NCI-H2107 (cell line): ENCODE results near the gene GTPBP6.
"Not testable (repeated sequence)": the region's sequence is repeated elsewhere in the genome, so short reads cannot be mapped to it uniquely, and the experiment has no call there.

Experiments used
- DNase-seq: peaks from one replicate; lab custom pipeline; 2025; lab: John Stamatoyannopoulos, UW

Gene GTPBP6

DNA sequence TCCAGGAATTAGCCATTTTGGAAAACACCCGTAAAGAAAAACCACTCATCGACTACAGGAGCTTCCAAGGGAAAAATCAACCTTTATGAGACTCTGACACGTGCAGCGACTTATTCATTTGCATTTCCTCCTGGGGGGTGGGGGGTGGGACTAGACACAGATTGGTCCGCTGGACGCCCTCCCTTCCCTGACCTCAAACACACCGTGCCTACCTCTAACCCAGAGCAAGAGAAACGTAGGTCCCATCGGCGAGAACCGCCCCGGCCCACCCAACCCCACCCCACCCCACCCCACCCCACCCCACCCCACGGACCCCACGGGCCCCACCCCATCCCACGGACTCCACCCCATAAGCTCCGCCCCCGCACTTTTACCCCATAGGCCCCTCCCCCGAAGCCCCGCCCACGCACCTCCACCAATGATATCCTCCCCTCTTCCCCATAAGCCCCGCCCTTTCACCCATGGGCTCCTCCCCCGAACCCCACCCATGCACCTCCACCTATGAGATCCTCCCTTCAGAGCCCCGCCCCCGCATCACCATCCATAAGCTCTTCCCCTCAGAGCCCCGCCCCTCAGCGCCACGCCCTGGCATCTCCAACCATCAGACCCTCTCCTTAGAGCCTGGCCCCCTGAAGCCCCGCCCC lies 1.1 kb downstream of the GTPBP6 start:
- DNase-seq = no peak

DNA sequence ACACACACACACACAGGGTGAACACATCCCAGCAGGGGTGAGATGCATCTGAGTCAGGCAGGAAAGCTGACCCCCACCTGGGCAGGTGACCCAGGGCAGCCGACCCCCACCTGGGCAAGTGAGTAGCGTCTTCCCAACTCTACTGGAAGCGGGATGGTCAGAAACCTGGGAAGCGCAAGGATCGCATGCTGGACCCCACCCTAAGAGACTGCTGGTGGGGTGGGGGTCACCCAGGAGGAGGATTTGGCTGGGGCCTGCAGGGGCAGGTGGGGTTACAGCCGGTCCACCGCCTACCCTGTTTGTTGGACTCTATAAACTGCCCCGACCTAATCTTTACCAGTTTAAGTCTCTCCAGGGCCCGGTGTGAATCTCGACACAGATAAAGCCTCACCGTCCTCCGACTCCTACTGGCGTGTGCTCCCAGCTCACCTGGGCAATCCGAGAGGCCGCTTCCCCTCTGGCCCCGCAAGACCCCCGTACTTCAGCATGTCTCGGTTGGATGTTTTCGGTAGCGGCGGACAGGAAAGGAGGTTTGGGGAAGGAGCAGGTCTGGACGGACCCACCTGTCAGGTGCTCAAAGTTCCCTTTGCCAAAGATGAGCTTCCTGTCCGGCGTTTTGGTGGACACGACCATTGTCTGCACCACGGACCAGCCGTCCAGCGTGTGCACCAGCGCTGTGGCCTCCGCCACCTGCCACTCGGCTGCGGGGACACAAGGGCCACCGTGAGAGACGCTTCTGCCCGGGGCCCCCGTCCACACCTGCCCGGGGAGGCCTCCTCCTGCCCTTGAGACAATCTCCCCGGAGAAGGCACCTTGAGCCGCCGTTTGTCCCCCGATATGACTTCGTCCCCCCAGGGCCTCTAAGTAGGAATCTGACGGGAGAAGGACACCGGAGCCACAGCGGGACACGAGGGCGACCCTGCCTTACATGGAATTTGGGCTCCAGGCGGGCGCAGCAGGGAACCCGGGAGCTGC lies 2.0 kb downstream of the GTPBP6 start:
- DNase-seq = no peak

DNA sequence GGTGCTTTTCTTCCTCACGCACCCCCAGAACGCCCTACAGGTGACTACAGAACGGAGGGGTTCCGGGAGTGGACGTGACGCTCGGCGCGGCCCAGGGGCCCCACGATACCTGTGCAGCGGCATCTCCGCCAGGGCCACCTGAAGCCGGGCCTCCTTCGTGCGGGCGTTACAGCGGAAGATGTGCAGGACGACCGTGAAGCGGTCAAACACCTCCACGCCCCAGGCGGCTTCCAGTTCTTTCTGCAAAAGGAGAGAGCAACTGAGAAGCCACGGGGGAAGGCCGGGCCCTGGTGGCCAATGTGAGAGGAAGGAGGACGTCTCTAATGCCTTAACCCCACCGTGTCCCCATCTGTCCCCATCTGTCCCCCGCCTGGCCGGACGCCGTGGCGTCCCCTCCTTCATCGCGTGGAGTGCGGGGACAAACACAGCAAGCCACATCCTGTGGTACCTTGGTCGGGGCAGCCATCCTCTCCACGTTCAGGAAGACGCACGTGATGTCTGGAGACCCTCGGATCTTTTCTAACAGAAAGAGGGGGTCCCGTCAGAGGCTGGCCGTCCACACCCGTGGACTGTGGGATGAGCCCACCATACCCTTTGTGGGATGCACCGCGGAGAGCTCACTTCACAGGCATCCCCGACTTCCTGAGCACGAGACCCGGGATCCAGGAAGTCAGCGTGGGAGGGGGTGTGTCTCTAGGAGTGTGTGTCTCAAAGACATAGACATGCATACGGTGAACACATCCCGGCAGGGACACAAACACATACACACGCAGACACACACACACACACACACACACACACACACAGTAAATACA lies 3.6 kb downstream of the GTPBP6 start:
- DNase-seq = no peak

- DNase-seq = no peak
These were observed 4.5 kb downstream of the GTPBP6 start for GRCh38 chrX:314049-314448.

DNA sequence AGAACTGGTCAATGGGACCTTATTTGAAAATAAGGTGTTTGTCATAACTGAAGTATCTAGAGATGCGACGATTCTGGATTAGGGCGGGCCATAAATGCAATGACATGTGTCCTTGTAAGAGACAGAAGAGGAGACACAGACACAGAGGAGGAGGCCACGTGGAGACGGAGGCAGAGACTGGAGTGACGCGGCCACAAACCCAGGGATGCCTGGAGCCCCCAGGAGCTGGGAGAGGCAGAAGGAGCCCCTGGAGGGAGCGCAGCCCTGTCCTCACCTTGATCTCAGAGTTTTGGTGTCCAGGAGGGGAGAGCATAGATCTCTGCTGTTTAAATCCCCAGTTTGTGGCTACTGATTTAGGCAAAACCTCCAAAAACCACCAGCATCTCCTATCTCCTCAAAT lies 5.0 kb downstream of the GTPBP6 start:
- DNase-seq = no peak

DNA sequence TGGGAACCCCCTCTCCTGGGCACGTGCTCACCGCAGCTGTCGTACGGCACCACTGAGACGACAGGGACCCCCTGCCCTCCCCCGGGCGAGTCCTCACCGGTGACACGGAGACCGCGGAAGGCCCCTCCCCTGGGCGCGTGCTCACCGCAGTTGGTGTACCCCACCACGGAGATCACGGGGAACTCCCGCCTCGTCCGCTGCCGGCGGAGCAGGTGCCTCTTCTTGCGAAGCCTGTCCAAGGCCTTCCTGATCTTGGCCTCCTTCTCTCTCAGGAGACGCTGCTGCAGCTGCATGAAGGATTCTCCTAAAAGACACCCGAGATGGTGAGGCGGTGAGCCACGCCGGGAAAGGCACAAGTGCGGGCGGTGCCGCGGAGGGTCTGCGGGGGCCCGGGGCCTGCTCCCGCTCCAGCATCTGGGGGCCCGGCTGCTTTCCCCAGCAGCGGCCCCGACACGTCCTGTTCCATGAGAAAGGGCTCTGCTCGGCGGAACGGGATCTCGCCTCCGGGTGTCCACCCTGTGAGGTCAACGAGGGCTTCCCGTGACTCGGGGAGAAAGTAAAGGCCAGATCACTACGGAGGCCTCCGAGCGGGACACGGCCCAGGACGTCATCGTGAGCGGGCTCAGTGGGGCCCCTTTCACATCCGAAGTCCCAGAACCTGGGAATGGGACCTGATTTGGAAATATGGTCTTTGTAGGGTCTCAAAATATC lies 5.8 kb downstream of the GTPBP6 start:
- no peak for DNase-seq

GRCh38 chrX:311156-312129 lies 7.2 kb downstream of the GTPBP6 start:
- no peak for DNase-seq

DNA sequence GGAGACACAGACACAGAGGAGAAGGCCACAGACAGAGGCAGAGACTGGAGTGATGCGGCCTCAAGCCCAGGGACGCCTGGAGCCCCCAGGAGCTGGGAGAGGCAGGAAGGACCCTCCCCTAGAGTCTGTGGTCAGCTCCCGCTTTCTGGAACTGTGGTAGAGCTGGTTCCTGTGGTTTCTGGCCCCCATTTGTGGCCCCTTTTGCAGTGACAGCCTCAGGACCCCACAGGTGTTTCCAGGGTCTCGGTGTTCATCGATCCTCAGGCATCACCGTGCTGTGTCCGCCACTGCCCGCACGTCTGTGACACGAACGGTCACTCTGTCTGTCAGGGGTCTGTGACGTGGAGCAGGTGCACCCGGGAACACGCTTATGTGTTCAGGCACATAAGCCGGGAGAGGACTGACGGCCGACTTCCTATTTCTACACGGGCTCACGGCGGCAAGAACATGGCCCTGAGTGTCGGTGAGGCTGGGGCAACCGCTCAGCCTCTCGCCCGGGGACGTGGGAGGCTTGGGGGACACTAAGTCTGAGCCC lies 7.9 kb downstream of the GTPBP6 start:
- DNase-seq = no peak

GRCh38 chrX:308821-309520 lies 9.6 kb downstream of the GTPBP6 start:
- no peak for DNase-seq

DNA sequence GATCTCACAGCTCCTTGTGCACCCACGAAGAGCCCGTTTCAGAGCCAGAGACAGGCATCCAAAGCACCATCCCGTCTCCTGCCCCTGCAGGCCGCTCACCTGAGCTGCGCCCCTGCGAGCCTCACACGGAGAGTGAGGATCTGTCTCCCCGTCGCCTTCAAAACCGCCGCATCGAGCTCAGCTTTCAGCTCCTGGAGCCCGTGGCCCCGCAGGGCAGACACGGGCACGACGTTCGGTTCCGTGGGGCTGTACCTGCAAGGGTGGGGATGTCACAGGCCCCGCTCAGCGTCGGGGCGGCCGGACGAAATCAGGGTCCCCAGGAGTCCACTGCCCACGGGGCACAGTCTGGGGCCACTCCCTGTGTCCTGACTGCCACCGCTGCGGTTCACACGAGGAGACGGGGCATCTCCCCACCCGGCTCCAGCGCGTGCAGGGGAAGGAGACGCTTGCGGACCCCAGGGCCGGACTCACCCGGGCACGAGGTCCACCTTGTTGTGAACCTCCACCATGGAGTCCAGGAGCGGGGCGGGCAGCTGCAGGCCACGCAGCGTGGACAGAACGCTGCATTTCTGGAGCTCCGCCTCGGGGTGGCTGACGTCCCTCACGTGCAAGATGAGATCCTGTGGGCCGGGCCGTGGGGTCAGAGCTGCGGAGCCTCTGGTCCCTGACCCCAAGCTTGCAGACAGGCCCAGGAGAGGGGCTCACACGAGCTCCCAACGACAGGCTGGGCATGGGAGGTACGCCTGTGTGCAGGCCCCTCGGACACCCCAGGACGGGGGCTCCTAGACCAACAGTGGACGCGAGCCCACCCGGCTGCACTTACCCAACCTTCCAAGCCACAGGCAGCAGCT lies 11.1 kb downstream of the GTPBP6 start:
- no peak for DNase-seq

DNA sequence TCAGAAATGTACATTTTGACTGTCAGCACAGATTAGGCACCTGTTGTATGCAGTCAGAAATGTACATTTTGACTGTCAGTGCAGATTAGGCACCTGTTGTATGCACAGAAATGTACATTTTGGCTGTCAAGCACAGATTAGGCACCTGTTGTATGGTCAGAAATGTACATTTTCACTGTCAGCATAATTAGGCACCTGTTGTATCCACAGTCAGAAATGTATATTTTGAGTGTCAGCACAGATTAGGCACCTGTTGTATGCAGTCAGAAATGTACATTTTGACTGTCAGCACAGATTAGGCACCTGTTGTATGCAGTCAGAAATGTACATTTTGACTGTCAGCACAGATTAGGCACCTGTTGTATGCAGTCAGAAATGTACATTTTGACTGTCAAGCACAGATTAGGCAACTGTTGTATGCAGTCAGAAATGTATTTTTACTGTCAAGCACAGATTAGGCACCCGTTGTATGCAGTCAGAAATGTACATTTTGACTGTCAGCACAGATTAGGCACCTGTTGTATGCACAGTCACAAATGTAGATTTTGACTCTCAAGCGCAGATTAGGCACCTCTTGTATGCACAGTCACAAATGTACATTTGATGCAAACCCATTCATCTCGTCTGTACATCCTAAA lies 11.9 kb downstream of the GTPBP6 start:
- not testable (repeated sequence) for DNase-seq

- not testable (repeated sequence) for DNase-seq
These were observed 12.6 kb downstream of the GTPBP6 start for GRCh38 chrX:305781-306613.

- no peak for DNase-seq
These were observed 15.6 kb downstream of the GTPBP6 start for GRCh38 chrX:302975-303374.

- no peak for DNase-seq
These were observed 18.3 kb downstream of the GTPBP6 start for GRCh38 chrX:300334-300733.

DNA sequence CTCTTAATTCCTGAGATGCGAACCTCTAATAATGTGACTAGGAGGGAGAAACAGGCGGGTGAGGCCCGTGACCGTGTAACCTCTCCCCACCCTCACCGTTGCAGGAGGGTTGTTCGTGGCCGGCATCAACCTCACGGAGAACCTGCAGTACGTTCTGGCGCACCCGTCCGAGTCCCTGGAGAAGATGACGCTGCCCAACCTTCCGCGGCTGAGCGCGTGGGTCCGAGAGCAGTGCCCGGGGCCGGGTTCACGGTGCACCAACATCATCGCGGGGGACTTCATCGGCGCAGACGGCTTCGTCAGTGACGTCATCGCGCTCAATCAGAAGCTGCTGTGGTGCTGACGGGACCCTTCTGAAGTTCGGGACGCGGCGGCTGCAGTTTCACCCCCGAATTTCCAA lies 19.6 kb downstream of the GTPBP6 start:
- no peak for DNase-seq

DNA sequence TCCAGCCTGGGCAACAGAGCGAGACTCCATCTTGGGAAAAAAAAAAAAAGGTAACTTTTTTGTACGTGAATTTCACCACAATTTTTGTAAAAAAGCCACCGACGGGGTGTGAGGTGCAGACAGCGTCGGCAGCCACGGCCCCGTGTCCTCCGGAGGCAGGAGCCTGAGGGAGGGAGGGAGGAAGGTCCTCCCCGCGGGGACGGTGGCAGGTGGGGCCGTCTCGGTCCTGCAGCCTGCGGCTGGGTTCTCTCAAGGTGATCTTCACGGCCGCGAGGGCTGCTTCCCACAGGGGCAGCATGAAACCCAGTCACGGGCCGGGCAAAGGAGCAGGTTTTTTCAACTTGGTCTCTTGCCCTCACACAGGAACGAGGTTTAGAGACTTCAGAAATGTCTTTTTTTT lies 23.5 kb downstream of the GTPBP6 start:
- DNase-seq = no peak
